Measurements from ENCODE around the gene STK32B.
"Not testable (repeated sequence)": the region's sequence is repeated elsewhere in the genome, so short reads cannot be mapped to it uniquely, and the experiment has no call there.

The STK32B gene

DNA sequence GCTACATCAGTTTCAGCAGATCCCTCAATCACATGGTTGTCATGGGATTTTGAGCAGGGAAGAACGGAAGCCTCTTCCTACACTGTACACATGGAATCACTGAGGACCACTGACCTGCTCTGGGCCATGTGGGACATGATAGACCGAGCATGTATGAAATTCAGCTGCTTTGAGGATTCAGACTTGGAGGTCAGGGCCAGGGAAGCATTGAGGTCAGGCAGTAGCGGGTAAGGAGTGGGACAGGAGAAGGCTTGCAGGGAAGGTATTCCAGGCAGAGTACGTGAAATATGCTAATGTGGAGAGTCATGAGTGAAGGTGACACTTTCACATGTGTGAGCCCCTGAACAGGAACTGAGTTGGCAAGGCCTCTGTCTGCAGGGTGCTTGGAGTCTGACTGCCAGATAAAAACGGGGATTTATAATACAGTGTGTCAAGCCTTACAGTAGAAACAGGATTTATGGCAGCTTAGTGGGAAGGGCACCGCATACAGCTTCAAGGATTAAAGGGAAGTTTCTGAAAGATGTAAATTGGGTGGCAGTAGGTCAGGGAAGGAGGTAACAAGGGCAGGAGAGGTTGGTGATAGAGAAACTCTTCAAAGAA, 111.7 kb downstream of the STK32B start:
- no peak for TF ChIP-seq CTCF (conservative IDR thresholded peaks at IDR 0.05; ENCODE audit: low read depth, low read length)
- no peak overlapping the region for H3K4me3 ChIP-seq (ENCODE audit: low read length)
- DNase-seq (ENCODE audit: low read depth): peak; percentile 32

GRCh38 chr4:5164221-5164912, 113.1 kb downstream of the STK32B start:
- DNase-seq (ENCODE audit: low read depth): no peak
- no peak overlapping the region for H3K4me3 ChIP-seq (ENCODE audit: low read length)
- no peak for TF ChIP-seq CTCF (conservative IDR thresholded peaks at IDR 0.05; ENCODE audit: low read depth, low read length)

- peak; percentile 50 for DNase-seq (ENCODE audit: low read depth)
- no peak for TF ChIP-seq CTCF (conservative IDR thresholded peaks at IDR 0.05; ENCODE audit: low read depth, low read length)
Measured at GRCh38 chr4:5165420-5166369, 114.4 kb downstream of the STK32B start.

GRCh38 chr4:5166377-5166776, 115.1 kb downstream of the STK32B start:
- no peak overlapping the region for H3K4me3 ChIP-seq (ENCODE audit: low read length)
- DNase-seq (ENCODE audit: low read depth): no peak
- no peak for TF ChIP-seq CTCF (conservative IDR thresholded peaks at IDR 0.05; ENCODE audit: low read depth, low read length)

More at GRCh38 chr4:5165420-5166369, 114.4 kb downstream of the STK32B start:
- H3K4me3 ChIP-seq (ENCODE audit: low read length): no peak overlapping the region

GRCh38 chr4:5168891-5169290, 117.6 kb downstream of the STK32B start:
- no peak overlapping the region for H3K4me3 ChIP-seq (ENCODE audit: low read length)
- no peak for TF ChIP-seq CTCF (conservative IDR thresholded peaks at IDR 0.05; ENCODE audit: low read depth, low read length)
- DNase-seq (ENCODE audit: low read depth): no peak

DNA sequence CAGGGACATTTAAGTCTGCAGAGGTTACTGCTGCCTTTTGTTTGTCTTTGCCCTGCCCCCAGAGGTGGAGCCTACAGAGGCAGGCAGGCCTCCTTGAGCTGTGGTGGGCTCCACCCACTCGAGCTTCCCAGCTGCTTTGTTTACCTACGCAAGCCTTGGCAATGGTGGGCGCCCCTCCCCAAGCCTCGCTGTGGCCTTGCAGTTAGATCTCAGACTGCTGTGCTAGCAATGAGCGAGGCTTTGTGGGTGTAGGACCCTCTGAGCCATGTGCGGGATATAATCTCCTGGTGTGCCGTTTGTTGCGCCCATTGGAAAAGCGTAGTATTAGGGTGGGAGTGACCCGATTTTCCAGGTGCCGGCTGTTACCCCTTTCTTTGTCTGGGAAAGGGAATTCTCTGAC, 124.6 kb downstream of the STK32B start:
- not testable (repeated sequence) for H3K4me3 ChIP-seq (ENCODE audit: low read length); DNase-seq (ENCODE audit: low read depth)

- H3K4me3 ChIP-seq (ENCODE audit: low read length): no peak overlapping the region
- no peak for DNase-seq (ENCODE audit: low read depth)
- TF ChIP-seq CTCF (conservative IDR thresholded peaks at IDR 0.05; ENCODE audit: low read depth, low read length): no peak
Measured at GRCh38 chr4:5184606-5185005, 133.3 kb downstream of the STK32B start.
